OCI-LY3 (cell line): ENCODE results near the gene JAKMIP1.

Experiments used
- H2AFZ ChIP-seq: fragments of 200-600, 300-600 bp; shearing (Covaris generic); 2 replicates; pipeline ENCODE4 v1.6.0; 2014; ENCODE audit warnings: antibody characterized with exemption, low read depth, low read length
- H3K27ac ChIP-seq: fragments of 200-600, 300-600 bp; sonication (generic); 2 replicates; pipeline ENCODE4 v1.5.1; 2014; ENCODE audit warnings: mild to moderate bottlenecking, low read length, moderate library complexity, mixed read lengths
- H3K27me3 ChIP-seq: fragments of 200-600, 300-600 bp; sonication (generic); 2 replicates; pipeline ENCODE4 v1.6.1; 2014; ENCODE audit warnings: low read depth, low read length, mixed read lengths
- H3K36me3 ChIP-seq: fragments of 200-600, 300-600 bp; sonication (generic); replicated peaks from 2 replicates; pipeline ENCODE3; 2014; ENCODE audit warnings: low read depth, low read length, mixed read lengths
- H3K4me1 ChIP-seq: fragments of 300-600, 200-600 bp; sonication (generic); 2 replicates; pipeline ENCODE4 v1.6.1; 2014; ENCODE audit warnings: low read length, mixed read lengths
- H3K4me2 ChIP-seq: fragments of 200-600, 300-600 bp; sonication (generic); 2 replicates; pipeline ENCODE4 v1.6.1; 2014; ENCODE audit warnings: low read length, mixed read lengths
- H3K4me3 ChIP-seq: fragments of 300-600, 200-600 bp; sonication (generic); 2 replicates; pipeline ENCODE4 v1.5.1; 2014; ENCODE audit warnings: antibody characterized with exemption, mild to moderate bottlenecking, low read length, moderate library complexity
- H3K79me2 ChIP-seq: fragments of 300-600, 200-600 bp; shearing (Covaris generic); 2 replicates; pipeline ENCODE4 v1.6.1; 2014; ENCODE audit warnings: mild to moderate bottlenecking, low read length, mixed read lengths
- H3K9ac ChIP-seq: fragments of 300-600, 200-600 bp; shearing (Covaris generic); 2 replicates; pipeline ENCODE4 v1.6.0; 2014; ENCODE audit warnings: mild to moderate bottlenecking, low read length, moderate library complexity
- H3K9me3 ChIP-seq: fragments of 200-600, 300-600 bp; shearing (Covaris generic); 2 replicates; pipeline ENCODE4 v1.6.1; 2014; ENCODE audit warnings: low read length, mixed read lengths; ENCODE audit not compliant: insufficient read depth
- H4K20me1 ChIP-seq: fragments of 200-600, 300-600 bp; sonication (generic); 2 replicates; pipeline ENCODE4 v1.6.1; 2016; ENCODE audit warnings: low read length, mixed read lengths; ENCODE audit not compliant: insufficient read depth
- EZH2phosphoT487 ChIP-seq: fragments of 200-600 bp; shearing (Covaris generic); IDR thresholded peaks from 2 replicates; pipeline ENCODE4 v1.6.1; 2018; ENCODE audit warnings: antibody characterized with exemption, mixed run types, low read depth
- TF ChIP-seq, protein P1 (sequence below): fragments of 200-600, 300-600 bp; sonication (generic); IDR thresholded peaks from 2 replicates; pipeline ENCODE4 v1.5.1; 2014; ENCODE audit warnings: antibody characterized with exemption, low read length, low read depth

JAKMIP1 gene

DNA sequence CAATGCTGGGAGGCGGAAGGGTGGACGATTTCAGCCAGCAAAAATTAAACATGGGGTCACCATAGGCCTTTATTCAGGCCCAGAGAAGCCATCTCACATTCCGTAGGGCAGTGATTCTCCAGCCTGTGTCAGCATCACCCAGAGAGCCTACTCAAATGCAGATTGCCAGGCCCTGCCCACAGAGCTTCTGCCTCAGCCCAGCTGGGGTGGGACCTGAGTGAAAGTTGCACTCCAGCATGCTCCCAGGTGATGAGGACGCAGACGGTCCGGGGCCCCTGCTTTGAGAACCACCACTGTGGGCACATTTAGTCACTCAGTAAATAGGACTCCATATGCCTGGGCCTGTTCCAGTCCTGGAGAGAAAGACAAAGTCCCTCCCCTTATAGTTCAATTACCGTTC lies 169.7 kb downstream of the JAKMIP1 start:
- no peaks in the 10 kb centered on the region for H3K36me3 ChIP-seq
- no peak overlapping the region for H3K9ac ChIP-seq
- H3K4me2 ChIP-seq, result no peak overlapping the region
- H4K20me1 ChIP-seq, result no peaks in the 10 kb centered on the region
- no peaks in the 10 kb centered on the region for H3K4me1 ChIP-seq
- H3K27ac ChIP-seq, result no peak overlapping the region
- TF ChIP-seq, protein P1, sequence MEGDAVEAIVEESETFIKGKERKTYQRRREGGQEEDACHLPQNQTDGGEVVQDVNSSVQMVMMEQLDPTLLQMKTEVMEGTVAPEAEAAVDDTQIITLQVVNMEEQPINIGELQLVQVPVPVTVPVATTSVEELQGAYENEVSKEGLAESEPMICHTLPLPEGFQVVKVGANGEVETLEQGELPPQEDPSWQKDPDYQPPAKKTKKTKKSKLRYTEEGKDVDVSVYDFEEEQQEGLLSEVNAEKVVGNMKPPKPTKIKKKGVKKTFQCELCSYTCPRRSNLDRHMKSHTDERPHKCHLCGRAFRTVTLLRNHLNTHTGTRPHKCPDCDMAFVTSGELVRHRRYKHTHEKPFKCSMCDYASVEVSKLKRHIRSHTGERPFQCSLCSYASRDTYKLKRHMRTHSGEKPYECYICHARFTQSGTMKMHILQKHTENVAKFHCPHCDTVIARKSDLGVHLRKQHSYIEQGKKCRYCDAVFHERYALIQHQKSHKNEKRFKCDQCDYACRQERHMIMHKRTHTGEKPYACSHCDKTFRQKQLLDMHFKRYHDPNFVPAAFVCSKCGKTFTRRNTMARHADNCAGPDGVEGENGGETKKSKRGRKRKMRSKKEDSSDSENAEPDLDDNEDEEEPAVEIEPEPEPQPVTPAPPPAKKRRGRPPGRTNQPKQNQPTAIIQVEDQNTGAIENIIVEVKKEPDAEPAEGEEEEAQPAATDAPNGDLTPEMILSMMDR, result no peak
- no peak overlapping the region for H2AFZ ChIP-seq
- H3K27me3 ChIP-seq, result peaks cover 10% of the 10 kb centered on the region; the same call in 1 of the 2 replicates
- no peaks in the 10 kb centered on the region for H3K79me2 ChIP-seq
- H3K4me3 ChIP-seq, result no peak overlapping the region
- H3K9me3 ChIP-seq, result no peaks in the 10 kb centered on the region

DNA sequence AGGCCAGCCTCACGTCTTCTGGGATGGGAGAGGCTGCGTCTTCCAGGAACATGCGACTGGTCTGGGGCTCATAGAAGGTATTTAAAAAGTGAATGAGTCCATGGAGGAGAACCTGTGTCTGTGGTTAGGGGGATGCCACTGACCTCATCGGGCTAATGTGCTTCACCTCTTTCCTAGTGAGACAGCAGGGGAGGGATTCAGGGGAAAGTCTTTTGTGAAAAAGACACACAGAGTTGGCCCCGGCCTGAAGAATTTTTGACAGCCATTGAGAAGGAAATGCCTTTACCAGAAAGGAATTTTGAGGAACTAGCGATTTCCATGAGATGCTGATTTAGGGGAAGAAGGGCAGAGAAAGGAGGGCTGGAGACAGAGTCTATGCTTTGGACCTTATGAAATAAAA lies 171.1 kb downstream of the JAKMIP1 start:
- Histone ChIP-seq H3K36me3 (no peaks in the 10 kb centered on the region), H3K4me2 (no peak overlapping the region), H3K79me2 (no peaks in the 10 kb centered on the region), H3K4me3 (no peak overlapping the region), H3K9me3 (no peaks in the 10 kb centered on the region), H3K4me1 (no peaks in the 10 kb centered on the region), H2AFZ (no peak overlapping the region), H4K20me1 (no peaks in the 10 kb centered on the region), H3K9ac (no peak overlapping the region), H3K27me3 (peaks cover 10% of the 10 kb centered on the region; the same call in 1 of the 2 replicates), H3K27ac (no peak overlapping the region)
- TF ChIP-seq, protein P1, result no peak
- no peak for TF ChIP-seq EZH2phosphoT487

DNA sequence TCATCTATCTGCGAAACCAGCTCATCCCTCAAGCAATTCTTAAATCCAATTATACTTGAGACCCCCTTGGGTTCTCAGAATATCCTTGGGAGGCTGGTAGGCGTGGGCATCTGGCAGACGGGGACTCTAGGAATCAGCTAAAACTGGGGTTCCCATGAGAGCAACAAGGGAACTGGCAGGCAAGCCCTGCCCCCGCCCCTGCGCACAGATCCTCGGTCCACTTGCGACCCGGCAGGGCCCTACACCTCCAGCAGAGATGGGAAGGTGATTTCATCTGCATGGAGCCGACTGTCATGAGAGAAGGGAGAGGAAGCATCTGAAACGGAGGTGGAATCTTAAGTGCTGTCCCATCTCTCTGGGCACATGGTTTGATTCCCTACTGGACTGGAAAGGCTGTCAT lies 172.2 kb downstream of the JAKMIP1 start:
- TF ChIP-seq, protein P1, result no peak
- TF ChIP-seq EZH2phosphoT487, result no peak
- H3K4me1 ChIP-seq, result no peaks in the 10 kb centered on the region
- no peak overlapping the region for H3K27ac ChIP-seq
- no peaks in the 10 kb centered on the region for H3K79me2 ChIP-seq
- peaks cover 10% of the 10 kb centered on the region; the same call in 1 of the 2 replicates for H3K27me3 ChIP-seq
- H3K9me3 ChIP-seq, result no peaks in the 10 kb centered on the region
- H3K4me2 ChIP-seq, result no peak overlapping the region
- no peak overlapping the region for H2AFZ ChIP-seq
- no peaks in the 10 kb centered on the region for H4K20me1 ChIP-seq
- H3K9ac ChIP-seq, result no peak overlapping the region
- H3K4me3 ChIP-seq, result no peak overlapping the region
- H3K36me3 ChIP-seq, result no peaks in the 10 kb centered on the region

DNA sequence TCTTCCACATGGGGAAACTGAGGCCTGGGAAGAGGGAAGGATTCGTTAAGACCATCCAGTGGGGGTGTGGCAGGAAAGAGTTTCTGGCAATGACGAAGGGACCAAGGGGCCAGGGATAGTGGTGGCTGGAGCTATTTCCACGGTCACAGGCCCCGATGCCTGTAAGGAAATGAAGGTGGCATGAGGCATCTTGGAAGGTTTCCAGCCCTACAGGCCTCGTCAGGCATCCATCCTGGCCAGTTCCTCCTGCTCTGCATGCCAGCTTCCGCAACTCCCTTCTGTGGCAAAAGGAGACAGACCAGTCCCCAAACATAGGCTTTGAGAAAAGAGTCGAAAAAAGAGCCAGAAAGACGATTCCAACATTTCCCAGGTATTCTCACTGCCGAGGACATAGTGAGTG lies 173.0 kb downstream of the JAKMIP1 start:
- TF ChIP-seq, protein P1, result no peak
- no peak for TF ChIP-seq EZH2phosphoT487
- no peaks in the 10 kb centered on the region for H3K4me1 ChIP-seq
- no peaks in the 10 kb centered on the region for H3K9me3 ChIP-seq
- no peak overlapping the region for H3K4me3 ChIP-seq
- no peak overlapping the region for H3K4me2 ChIP-seq
- H3K27me3 ChIP-seq, result peaks cover 10% of the 10 kb centered on the region; the same call in 1 of the 2 replicates
- H3K9ac ChIP-seq, result no peak overlapping the region
- H3K79me2 ChIP-seq, result no peaks in the 10 kb centered on the region
- no peak overlapping the region for H2AFZ ChIP-seq
- no peak overlapping the region for H3K27ac ChIP-seq
- H4K20me1 ChIP-seq, result no peaks in the 10 kb centered on the region
- H3K36me3 ChIP-seq, result no peaks in the 10 kb centered on the region
